LNCaP clone FGC (cell line): ENCODE measurements around the gene CCDC88C.

ENCODE experiments used
- DNase-seq: peaks from one replicate; pipeline ENCODE4 v3.0.0-alpha.2; 2011; ENCODE audit warnings: low read depth
- H3K4me3 ChIP-seq: 2 replicates; pipeline ENCODE4 v1.5.1; 2011; ENCODE audit warnings: mild to moderate bottlenecking, low read depth, low read length, control low read depth
- TF ChIP-seq, protein P1 (sequence below): IDR thresholded peaks from 2 replicates; pipeline ENCODE4 v1.5.1; 2012; ENCODE audit warnings: mild to moderate bottlenecking; ENCODE audit not compliant: control insufficient read depth, insufficient read depth; ENCODE audit errors: extremely low read depth

The CCDC88C gene

DNA sequence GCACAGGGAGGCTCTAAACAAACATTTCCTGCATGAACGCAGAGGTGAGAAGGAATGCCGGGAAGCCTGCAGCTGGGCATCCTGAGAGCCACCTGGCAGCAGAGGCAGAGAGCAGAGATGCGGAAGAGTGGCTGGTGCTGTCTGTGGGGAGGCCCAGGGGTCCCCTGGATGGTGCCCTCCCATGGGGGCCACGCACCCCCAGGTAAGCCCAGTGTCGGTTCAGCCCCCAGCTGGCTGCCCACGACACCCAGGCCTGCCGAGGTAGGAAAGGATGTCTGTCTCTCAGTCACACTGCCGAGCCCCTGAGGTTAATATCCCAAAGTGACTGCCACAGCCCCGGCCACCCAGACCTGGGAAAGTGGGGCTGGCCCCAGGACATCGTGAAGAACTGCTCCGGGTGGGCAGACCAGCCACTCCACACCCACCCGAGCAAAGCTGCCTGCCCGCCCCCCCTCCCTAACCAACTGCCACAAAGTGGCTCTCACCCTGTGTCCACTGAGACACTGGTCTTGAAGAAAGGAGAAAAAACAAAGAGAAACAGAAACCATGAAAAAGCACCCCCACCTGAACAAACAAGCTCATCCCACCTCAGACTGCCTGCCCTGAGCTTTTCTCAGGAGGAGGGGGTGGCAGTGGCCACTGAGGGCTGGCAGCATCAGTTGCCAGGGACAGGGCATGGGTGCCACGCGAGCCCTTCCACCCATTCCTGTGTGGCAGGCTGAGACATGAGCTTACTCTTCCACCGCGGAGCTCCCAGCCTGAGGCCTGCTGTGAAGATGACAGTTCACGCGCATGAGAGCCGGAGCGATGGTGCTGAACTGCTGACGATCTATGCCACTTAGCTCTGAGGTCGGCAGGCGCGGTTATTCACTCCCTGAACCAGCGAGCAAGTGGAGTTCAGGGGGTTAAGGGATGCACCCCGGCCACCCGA is 40.8 kb downstream of the CCDC88C start:
- TF ChIP-seq, protein P1, sequence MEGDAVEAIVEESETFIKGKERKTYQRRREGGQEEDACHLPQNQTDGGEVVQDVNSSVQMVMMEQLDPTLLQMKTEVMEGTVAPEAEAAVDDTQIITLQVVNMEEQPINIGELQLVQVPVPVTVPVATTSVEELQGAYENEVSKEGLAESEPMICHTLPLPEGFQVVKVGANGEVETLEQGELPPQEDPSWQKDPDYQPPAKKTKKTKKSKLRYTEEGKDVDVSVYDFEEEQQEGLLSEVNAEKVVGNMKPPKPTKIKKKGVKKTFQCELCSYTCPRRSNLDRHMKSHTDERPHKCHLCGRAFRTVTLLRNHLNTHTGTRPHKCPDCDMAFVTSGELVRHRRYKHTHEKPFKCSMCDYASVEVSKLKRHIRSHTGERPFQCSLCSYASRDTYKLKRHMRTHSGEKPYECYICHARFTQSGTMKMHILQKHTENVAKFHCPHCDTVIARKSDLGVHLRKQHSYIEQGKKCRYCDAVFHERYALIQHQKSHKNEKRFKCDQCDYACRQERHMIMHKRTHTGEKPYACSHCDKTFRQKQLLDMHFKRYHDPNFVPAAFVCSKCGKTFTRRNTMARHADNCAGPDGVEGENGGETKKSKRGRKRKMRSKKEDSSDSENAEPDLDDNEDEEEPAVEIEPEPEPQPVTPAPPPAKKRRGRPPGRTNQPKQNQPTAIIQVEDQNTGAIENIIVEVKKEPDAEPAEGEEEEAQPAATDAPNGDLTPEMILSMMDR = no peak
- no peak for DNase-seq
- H3K4me3 ChIP-seq = no peak overlapping the region

DNA sequence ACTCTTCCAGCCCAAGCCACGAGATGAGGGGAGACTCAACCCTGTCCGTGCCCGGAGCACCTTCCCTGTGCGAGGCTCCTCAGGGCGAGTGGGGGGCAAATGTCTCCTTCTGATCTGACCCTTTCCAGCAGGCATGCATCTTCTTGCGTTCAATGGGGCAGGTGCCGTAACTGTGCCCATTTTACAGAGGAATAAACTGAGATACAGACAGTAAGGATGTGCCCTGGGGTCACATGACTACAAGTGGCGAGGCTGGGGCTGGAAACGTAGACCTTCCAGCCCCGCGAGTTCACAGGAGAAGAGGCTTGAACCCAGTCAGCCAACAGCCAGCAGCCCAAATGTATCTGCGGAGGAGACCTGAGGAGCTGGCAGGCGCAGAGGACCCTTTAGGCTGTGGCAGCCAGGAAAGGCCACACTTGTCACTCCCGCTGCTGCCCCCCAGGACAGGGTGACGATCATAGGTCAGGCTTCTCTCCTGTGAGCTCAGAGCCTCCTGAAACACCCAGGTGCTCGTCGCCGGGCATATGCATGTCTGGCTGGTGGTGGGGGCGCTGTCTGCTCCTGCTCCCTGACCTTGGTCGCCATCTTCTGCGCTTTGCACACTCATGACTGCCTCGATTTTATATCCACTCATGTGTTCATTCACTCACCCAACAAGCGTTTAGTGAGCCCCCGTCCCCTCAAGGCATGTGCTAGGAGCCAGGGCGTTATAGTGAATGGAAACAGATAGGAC is 41.7 kb downstream of the CCDC88C start:
- TF ChIP-seq, protein P1 = no peak
- DNase-seq = no peak
- H3K4me3 ChIP-seq = no peak overlapping the region

DNA sequence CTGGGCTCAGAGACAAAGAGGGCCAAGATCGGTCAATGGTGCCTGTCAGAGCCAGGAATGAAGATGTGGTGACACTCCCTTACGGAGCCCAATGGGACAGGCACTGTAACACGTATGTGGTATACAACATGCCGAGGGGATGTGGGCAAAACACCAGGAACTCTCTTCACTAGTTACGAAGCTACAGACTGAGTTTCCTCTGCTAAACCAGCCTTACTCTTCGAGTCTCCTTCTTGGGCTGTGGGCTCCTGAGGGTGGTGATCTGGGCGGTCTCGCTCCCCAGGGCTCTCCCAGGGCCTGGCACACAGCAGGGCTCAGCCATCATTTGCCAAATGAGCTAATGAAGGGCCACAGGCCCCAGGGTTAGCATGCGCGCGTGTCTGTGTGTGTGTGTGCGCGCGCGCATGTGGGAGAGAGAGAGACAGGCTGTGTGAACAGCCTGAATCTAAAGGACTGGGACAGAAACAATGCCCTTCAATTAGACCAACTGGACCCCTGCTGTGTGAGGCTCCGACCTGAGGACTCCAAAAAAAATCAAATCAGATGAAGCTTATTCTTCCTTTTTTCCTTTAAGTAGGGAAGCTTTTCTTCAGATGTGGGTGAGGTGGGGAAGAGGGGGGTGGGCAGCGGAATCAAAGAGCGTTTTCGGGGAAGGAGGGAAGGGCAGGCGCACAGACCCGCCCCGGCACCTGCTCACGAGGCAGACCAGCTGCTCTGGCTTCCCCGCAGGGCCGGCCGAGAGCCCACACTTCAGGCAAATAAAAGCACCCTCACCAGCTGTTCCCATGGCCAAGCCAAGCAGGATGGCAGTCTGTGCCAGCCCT is 42.5 kb downstream of the CCDC88C start:
- no peak overlapping the region for H3K4me3 ChIP-seq
- DNase-seq = no peak
- TF ChIP-seq, protein P1 = no peak

DNA sequence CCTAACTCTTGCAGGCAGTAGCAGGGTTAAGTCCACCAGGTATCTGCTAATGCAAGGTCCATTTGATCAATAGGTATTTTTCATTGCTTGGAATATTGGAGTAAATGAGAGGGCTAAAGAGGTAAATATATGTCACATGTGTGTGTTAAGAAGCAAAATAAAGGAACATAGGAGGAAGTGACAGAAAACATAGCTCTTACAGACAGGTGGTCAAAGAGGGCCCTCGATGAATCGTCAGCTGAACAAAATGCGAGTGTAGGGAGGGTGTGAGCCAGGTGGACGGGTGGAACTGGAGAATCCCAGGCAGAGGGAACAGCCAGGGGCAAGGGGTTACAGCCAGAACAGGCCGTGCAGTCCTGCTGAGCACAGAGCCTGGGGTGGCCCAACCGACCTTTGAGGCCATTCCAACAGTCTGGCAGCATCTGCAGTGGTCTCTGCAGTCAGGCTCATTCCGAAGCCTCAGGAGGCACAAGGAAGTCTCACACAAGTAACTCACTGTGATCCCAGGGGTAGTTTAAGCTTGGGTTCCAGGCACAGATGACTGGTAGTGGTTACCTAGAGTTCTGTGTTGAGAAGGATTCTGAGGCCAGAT is 43.2 kb downstream of the CCDC88C start:
- H3K4me3 ChIP-seq = no peak overlapping the region
- no peak for DNase-seq
- TF ChIP-seq, protein P1 = no peak

DNA sequence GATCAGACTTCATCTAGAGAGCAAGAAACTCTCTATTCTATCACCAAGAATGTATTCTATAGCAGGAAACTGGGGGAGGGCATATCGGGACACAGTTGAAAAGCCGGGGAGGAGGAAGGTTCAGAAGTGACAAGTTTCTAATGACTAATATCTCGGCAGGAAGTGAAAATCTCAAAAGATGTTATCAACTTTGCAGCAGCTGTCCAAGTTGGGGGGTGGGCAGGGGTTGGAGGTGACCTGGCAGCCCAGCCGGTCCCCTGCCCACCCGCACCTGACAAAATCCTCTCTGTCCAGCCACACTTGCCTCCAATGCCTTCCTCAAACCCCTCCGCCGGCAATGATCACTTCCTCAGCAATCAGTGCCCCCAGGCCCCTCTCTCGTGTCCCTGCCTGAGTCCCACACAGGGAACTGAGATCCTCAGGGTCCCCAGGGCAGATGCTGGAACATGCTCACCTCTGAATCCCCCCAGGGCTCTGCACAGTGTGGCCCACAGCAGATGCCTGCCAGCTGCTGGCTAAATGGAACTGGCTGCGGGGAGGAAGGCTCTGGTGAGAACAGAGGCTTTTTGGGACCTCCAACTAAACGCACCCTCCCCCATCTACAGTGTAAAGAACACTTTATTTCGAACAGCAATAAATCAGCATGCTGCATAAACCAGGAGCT is 43.9 kb downstream of the CCDC88C start:
- H3K4me3 ChIP-seq = no peak overlapping the region
- TF ChIP-seq, protein P1 = no peak
- DNase-seq = no peak

DNA sequence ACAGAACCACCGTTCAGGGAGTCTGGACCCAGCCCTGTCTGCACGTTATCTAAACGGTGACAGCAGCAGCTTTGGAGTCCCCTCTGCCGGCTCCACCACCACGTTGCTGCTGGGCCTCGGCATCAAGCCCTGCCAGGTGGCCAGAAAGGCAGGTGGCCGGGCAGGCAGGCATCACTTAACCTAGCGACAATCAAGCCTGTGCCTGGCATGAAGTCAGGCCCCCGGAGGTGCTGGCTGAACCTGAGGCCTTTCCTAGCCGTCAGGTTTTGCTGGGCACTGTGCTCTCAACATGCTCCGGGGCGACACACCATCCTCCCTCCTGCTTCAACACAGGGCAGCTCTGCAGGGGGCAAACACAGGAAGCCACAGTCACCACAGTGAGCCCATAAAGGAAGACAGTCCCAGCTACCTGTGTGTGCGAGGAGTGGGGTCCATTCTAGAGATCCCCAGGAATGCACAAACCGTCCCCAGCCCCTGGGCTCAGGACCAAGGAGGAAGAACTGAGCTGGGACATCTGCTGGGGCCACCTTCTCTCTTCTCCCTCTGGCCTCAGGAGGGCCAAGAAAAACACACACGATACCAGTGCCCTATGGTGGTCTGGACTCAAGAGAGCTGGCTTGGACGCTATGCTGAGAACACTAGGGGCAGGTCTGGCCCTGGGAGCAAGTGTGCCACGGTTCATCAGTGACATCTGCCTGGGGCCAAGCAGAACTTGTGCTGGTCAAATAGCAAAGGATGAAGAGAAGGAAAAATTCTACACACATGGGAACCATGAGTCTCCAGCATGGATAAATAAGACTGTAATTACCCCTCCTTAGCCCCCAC is 44.7 kb downstream of the CCDC88C start:
- no peak overlapping the region for H3K4me3 ChIP-seq
- no peak for DNase-seq
- TF ChIP-seq, protein P1 = no peak
